GM12878 (cell line): ENCODE data around the gene DLX3. TPM values are rescaled to one million over a fixed set of nuclear protein-coding genes. Genes with fewer than 3 reads are reported as not detected.

Source experiments
- ATAC-seq: fragments of 200-7000 bp; cut with Tn5 transposase; 3 replicates; pipeline ENCODE4 v1.9.1; 2020; ENCODE audit warnings: mild to moderate bottlenecking, moderate library complexity
- BruUV-seq: library from RNA; stranded (reverse); fragments of 400-500 nt; replicated peaks from 2 replicates; lab custom pipeline; 2021; lab: Mats Ljungman, UMichigan
- CTCF ChIA-PET: fragments of 300-600 bp; sonication (Branson Sonifier 250); formaldehyde crosslinking; extraction: SDS; loops from one replicate; lab custom pipeline; 2021; ENCODE audit warnings: inconsistent platforms; lab: Yijun Ruan, JAX
- POLR2A ChIA-PET: fragments of 350-600 bp; formaldehyde crosslinking; extraction: SDS; loops from one replicate; lab custom pipeline; 2021; ENCODE audit warnings: inconsistent platforms; lab: Charles Lee
- RAD21 ChIA-PET: fragments of 300-600 bp; sonication (Branson Sonifier 250); formaldehyde crosslinking; loops from one replicate; lab custom pipeline; 2023; ENCODE audit warnings: antibody characterized with exemption; ENCODE audit not compliant: unreplicated experiment; lab: Charles Lee
- SMC1A ChIA-PET: fragments of 300-600 bp; sonication (Branson Sonifier 250); formaldehyde crosslinking; loops from one replicate; lab custom pipeline; 2023; ENCODE audit not compliant: unreplicated experiment, uncharacterized antibody; lab: Charles Lee
- DNase-seq: peaks from one replicate; pipeline ENCODE4 v3.0.0-alpha.2; 2011; ENCODE audit warnings: low read depth, low spot score
- FAIRE-seq: peaks from 3 replicates; lab custom pipeline; 2011; peaks lifted over from hg19 to GRCh38; lab: Jason Lieb, UNC
- H2AFZ ChIP-seq: 2 replicates; pipeline ENCODE4 v1.6.0; 2011; ENCODE audit warnings: low read depth, low read length, control low read depth; ENCODE audit not compliant: control insufficient read depth
- H3K27ac ChIP-seq: 2 replicates; pipeline ENCODE4 v1.5.1; 2011; ENCODE audit warnings: control low read depth; ENCODE audit not compliant: control insufficient read depth, insufficient read depth
- H3K27me3 ChIP-seq, 2 experiments: replicated peaks in 1 of 2; 2 replicates each; pipeline versions ENCODE4 v1.6.0 to v1.6.1; 2011; ENCODE audit warnings: low read length in 1 of 2; ENCODE audit not compliant: control insufficient read depth in 2 of 2, insufficient read depth in 2 of 2
- H3K36me3 ChIP-seq, 2 experiments: 2 replicates each; pipeline ENCODE4 v1.5.1; 2011; ENCODE audit warnings: low read length in 1 of 2; ENCODE audit not compliant: control insufficient read depth in 2 of 2, insufficient read depth in 2 of 2
- H3K4me1 ChIP-seq: 2 replicates; pipeline ENCODE4 v1.6.1; 2011; ENCODE audit warnings: mild to moderate bottlenecking, low read length, moderate library complexity, mixed read lengths; ENCODE audit not compliant: control insufficient read depth, insufficient read depth
- H3K4me2 ChIP-seq: 2 replicates; pipeline ENCODE4 v1.6.0; 2011; ENCODE audit warnings: control low read depth; ENCODE audit not compliant: control insufficient read depth, insufficient read depth
- H3K4me3 ChIP-seq: fragments of 200-600 bp; sonication (generic); 2 replicates; pipeline ENCODE4 v1.5.1; 2016
- H3K79me2 ChIP-seq: 2 replicates; pipeline ENCODE4 v1.6.0; 2011; ENCODE audit warnings: low read length; ENCODE audit not compliant: control insufficient read depth, insufficient read depth
- H3K9ac ChIP-seq: 2 replicates; pipeline ENCODE4 v1.8.0; 2011; ENCODE audit warnings: low read length, control low read depth, mixed read lengths; ENCODE audit not compliant: control insufficient read depth, insufficient read depth
- H3K9me3 ChIP-seq: replicated peaks from 3 replicates; pipeline ENCODE4 v1.5.1; 2011; ENCODE audit warnings: mild to moderate bottlenecking, low read length; ENCODE audit not compliant: control insufficient read depth, insufficient read depth
- H4K20me1 ChIP-seq: 2 replicates; pipeline ENCODE4 v1.6.0; 2011; ENCODE audit not compliant: control insufficient read depth, insufficient read depth
- BACH1 ChIP-seq: fragments of 450-650 bp; IDR thresholded peaks from 2 replicates; pipeline ENCODE4 v1.6.1; 2017; ENCODE audit warnings: mild to moderate bottlenecking, borderline replicate concordance
- FOXK2 ChIP-seq: fragments of 450-650 bp; IDR thresholded peaks from 2 replicates; pipeline ENCODE4 v1.6.1; 2017; ENCODE audit warnings: mild to moderate bottlenecking, moderate library complexity
- FOXM1 ChIP-seq: IDR thresholded peaks from 2 replicates; pipeline ENCODE4 v1.6.1; 2012; ENCODE audit warnings: low read depth, mild to moderate bottlenecking, inconsistent platforms, low read length, moderate library complexity
- HDGF ChIP-seq: fragments of 450-650 bp; IDR thresholded peaks from 2 replicates; pipeline ENCODE4 v1.6.1; 2016; ENCODE audit warnings: antibody characterized with exemption
- MTA2 ChIP-seq: fragments of 450-650 bp; IDR thresholded peaks from 2 replicates; pipeline ENCODE4 v1.6.1; 2016; ENCODE audit warnings: low read depth, mild to moderate bottlenecking, moderate library complexity
- POLR2AphosphoS5 ChIP-seq: IDR thresholded peaks from 2 replicates; pipeline ENCODE4 v1.6.1; 2011; ENCODE audit warnings: mild to moderate bottlenecking, low read length, inconsistent platforms
- RB1 ChIP-seq: fragments of 450-650 bp; formaldehyde crosslinking; IDR thresholded peaks from 2 replicates; pipeline ENCODE4 v1.6.1; 2017; ENCODE audit warnings: mild to moderate bottlenecking, borderline replicate concordance
- SMARCA5 ChIP-seq: fragments of 450-650 bp; IDR thresholded peaks from 2 replicates; pipeline ENCODE4 v1.6.1; 2017; ENCODE audit warnings: mild to moderate bottlenecking
- TCF3 ChIP-seq: IDR thresholded peaks from 2 replicates; pipeline ENCODE4 v1.6.1; 2012; ENCODE audit warnings: low read depth, mild to moderate bottlenecking, low read length, borderline replicate concordance; ENCODE audit not compliant: insufficient read depth
- ZBTB11 ChIP-seq: fragments of 450-650 bp; formaldehyde crosslinking; IDR thresholded peaks from 2 replicates; pipeline ENCODE4 v1.5.0; 2022; ENCODE audit warnings: mild to moderate bottlenecking, missing genetic modification characterization
- ZNF622 ChIP-seq: fragments of 450-650 bp; IDR thresholded peaks from 2 replicates; pipeline ENCODE4 v1.6.1; 2017; ENCODE audit warnings: mild to moderate bottlenecking, inconsistent platforms
- WGBS: methylation state at CpG from one replicate; pipeline ENCODE4 v1.1.6; 2016; ENCODE audit warnings: low lambda C conversion rate; ENCODE audit not compliant: insufficient replicate concordance, insufficient coverage; ENCODE audit errors: missing lambda C conversion rate; 5-methylcytosine and 5-hydroxymethylcytosine counted together
- in situ Hi-C: fragments of 300-500 bp; cut with MboI; formaldehyde crosslinking; loops from 9 replicates; pipeline ENCODE4 v1.14.3; 2018; ENCODE audit warnings: mixed read lengths
- intact Hi-C: fragments of 100-400 bp; cut with micrococcal nuclease; formaldehyde crosslinking; loops from one replicate; pipeline ENCODE4 v1.14.2; 2022; ENCODE audit not compliant: unreplicated experiment
- polyA plus RNA-seq, 11 experiments: library from polyadenylated mRNA; depleted of rRNA in 4 of 11; unstranded in 6 of 11; stranded (reverse) in 5 of 11; fragments of >200 nt; fragmentation: Nextera tagmentation in 4 of 11; fragmentation: Illumina TruSeq in 1 of 11; extraction: Ambion mirVana in 4 of 11; extraction: Trizol in 1 of 11; gene quantifications; 1 replicate in 1 of 11; 2 replicates in 10 of 11; pipeline versions ENCODE4 v1.2.1 to v1.2.3, GENCODE V29; 2011 to 2016; ENCODE audit warnings: inconsistent platforms in 2 of 11, missing spikeins in 2 of 11, low read depth in 1 of 11
- total RNA-seq, 4 experiments: library from RNA; depleted of rRNA in 3 of 4; stranded (reverse); fragments of >200 nt in 3 of 4; fragmentation: Illumina TruSeq in 1 of 4; extraction: Trizol in 1 of 4; gene quantifications; 2 replicates each; pipeline versions ENCODE4 v1.2.1 to v1.2.3, GENCODE V29; 2013 to 2021
- TF ChIP-seq, protein P1 (sequence below): fragments of 450-650 bp; IDR thresholded peaks from 2 replicates; pipeline ENCODE4 v1.6.1; 2017; ENCODE audit warnings: borderline replicate concordance
- TF ChIP-seq, protein P2 (sequence below): fragments of 450-650 bp; IDR thresholded peaks from 2 replicates; pipeline ENCODE4 v1.6.1; 2014; ENCODE audit warnings: mild to moderate bottlenecking
- TF ChIP-seq, protein P3 (sequence below): fragments of 450-650 bp; IDR thresholded peaks from 2 replicates; pipeline ENCODE4 v1.6.1; 2017; ENCODE audit warnings: low read depth, mild to moderate bottlenecking, moderate library complexity

The DLX3 gene
- total and polyA plus RNA-seq, 10 of the 15 experiments (the other 5 are each of a cell fraction or from before 2014, with no cell fraction given) = not detected

- ChIA-PET SMC1A (interaction anchor here (0.6 kb wide), 1 partner anchor 620 kb away, joined by 3 read pairs; no protein-coding TSS in a partner anchor), RAD21 (interaction anchor here (1.0 kb wide), 1 partner anchor 36 kb away, joined by 3 read pairs; no protein-coding TSS in a partner anchor), CTCF (interaction anchor here (0.9 to 1.4 kb wide), 2 partner anchors 10 to 405 kb away, joined by 3 to 5 read pairs; no protein-coding TSS in a partner anchor), POLR2A (interaction anchor here (0.5 kb wide), 1 partner anchor 1150 kb away, joined by 3 read pairs; no protein-coding TSS in a partner anchor)
- Histone ChIP-seq H3K4me2 (no peak overlapping the region), H3K4me3 (no peak overlapping the region), H3K9ac (no peak overlapping the region), H3K36me3 (no peaks in the 10 kb centered on the region), H3K4me1 (no peaks in the 10 kb centered on the region), H2AFZ (no peak overlapping the region), H3K27ac (no peak overlapping the region), H3K79me2 (no peaks in the 10 kb centered on the region), H3K27me3 (peaks cover 7 to 19% of the 10 kb centered on the region in 2 experiments), H3K9me3 (no peaks in the 10 kb centered on the region), H4K20me1 (no peaks in the 10 kb centered on the region)
- FAIRE-seq (no peak), DNase-seq (no peak), ATAC-seq (no peak)
- TF ChIP-seq POLR2AphosphoS5 = no peak
- TF ChIP-seq TCF3 = no peak
- TF ChIP-seq BACH1 = no peak
- TF ChIP-seq ZBTB11 = no peak
- TF ChIP-seq HDGF = no peak
- TF ChIP-seq, protein P1, sequence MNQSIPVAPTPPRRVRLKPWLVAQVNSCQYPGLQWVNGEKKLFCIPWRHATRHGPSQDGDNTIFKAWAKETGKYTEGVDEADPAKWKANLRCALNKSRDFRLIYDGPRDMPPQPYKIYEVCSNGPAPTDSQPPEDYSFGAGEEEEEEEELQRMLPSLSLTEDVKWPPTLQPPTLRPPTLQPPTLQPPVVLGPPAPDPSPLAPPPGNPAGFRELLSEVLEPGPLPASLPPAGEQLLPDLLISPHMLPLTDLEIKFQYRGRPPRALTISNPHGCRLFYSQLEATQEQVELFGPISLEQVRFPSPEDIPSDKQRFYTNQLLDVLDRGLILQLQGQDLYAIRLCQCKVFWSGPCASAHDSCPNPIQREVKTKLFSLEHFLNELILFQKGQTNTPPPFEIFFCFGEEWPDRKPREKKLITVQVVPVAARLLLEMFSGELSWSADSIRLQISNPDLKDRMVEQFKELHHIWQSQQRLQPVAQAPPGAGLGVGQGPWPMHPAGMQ = no peak
- no peak for TF ChIP-seq RB1
- no peak for TF ChIP-seq ZNF622
- TF ChIP-seq FOXM1 = no peak
- TF ChIP-seq MTA2 = no peak
- TF ChIP-seq SMARCA5 = no peak
- TF ChIP-seq, protein P2, sequence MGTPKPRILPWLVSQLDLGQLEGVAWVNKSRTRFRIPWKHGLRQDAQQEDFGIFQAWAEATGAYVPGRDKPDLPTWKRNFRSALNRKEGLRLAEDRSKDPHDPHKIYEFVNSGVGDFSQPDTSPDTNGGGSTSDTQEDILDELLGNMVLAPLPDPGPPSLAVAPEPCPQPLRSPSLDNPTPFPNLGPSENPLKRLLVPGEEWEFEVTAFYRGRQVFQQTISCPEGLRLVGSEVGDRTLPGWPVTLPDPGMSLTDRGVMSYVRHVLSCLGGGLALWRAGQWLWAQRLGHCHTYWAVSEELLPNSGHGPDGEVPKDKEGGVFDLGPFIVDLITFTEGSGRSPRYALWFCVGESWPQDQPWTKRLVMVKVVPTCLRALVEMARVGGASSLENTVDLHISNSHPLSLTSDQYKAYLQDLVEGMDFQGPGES = no peak
- TF ChIP-seq FOXK2 = no peak
- TF ChIP-seq, protein P3, sequence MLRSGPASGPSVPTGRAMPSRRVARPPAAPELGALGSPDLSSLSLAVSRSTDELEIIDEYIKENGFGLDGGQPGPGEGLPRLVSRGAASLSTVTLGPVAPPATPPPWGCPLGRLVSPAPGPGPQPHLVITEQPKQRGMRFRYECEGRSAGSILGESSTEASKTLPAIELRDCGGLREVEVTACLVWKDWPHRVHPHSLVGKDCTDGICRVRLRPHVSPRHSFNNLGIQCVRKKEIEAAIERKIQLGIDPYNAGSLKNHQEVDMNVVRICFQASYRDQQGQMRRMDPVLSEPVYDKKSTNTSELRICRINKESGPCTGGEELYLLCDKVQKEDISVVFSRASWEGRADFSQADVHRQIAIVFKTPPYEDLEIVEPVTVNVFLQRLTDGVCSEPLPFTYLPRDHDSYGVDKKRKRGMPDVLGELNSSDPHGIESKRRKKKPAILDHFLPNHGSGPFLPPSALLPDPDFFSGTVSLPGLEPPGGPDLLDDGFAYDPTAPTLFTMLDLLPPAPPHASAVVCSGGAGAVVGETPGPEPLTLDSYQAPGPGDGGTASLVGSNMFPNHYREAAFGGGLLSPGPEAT = no peak
- BruUV-seq = no TSS peak
- intact Hi-C loops = no loop called here
- in situ Hi-C loops = no loop called here
- WGBS = 0% methylated on average over 5 of the region's 11 CpGs
Observed at GRCh38 chr17:49962599-49963308, 32.3 kb downstream of the DLX3 start.
